ENCODE measurements around the gene PDE4C. TPM values are rescaled to one million over a fixed set of nuclear protein-coding genes. Genes with fewer than 3 reads are reported as not detected.

Gene PDE4C
- total RNA-seq, 4 donors from 2014 or later = 0.12 to 1.5 (median 0.63) TPM; not detected in 1

GRCh38 chr19:18192673-18193387 lies 33.4 kb downstream of the PDE4C start, which contains the start of gene MPV17L2:
MPV17L2 (plus strand) TSS chr19:18193218; CDS start chr19:18193282, 64 bp downstream.
- TF ChIP-seq CTCF (IDR thresholded peaks at IDR 0.05) = no peak
- peak; percentile 97 for DNase-seq (ENCODE audit: low spot score)
- ATAC-seq (ENCODE audit: low FRiP score) = peak; percentile 97

GRCh38 chr19:18191640-18192062 lies 34.6 kb downstream of the PDE4C start:
- DNase-seq (ENCODE audit: low spot score) (no peak), ATAC-seq (ENCODE audit: low FRiP score) (no peak)
- TF ChIP-seq CTCF (IDR thresholded peaks at IDR 0.05) = no peak

GRCh38 chr19:18190278-18190677 lies 36.0 kb downstream of the PDE4C start:
- ATAC-seq (ENCODE audit: low FRiP score) = no peak
- TF ChIP-seq CTCF (IDR thresholded peaks at IDR 0.05) = no peak
- DNase-seq (ENCODE audit: low spot score) = no peak

- ATAC-seq (ENCODE audit: low FRiP score) (no peak), DNase-seq (ENCODE audit: low spot score) (no peak)
- TF ChIP-seq CTCF (IDR thresholded peaks at IDR 0.05) = no peak
Observed at GRCh38 chr19:18185538-18185937, 40.7 kb downstream of the PDE4C start.

GRCh38 chr19:18183529-18183928 lies 42.7 kb downstream of the PDE4C start:
- TF ChIP-seq CTCF (IDR thresholded peaks at IDR 0.05) = no peak
- no peak for ATAC-seq (ENCODE audit: low FRiP score)
- DNase-seq (ENCODE audit: low spot score) = no peak

- no peak for TF ChIP-seq CTCF (IDR thresholded peaks at IDR 0.05)
- DNase-seq (ENCODE audit: low spot score) = no peak
- no peak for ATAC-seq (ENCODE audit: low FRiP score)
Observed at GRCh38 chr19:18179957-18180356, 46.3 kb downstream of the PDE4C start.

Measured in omental fat pad (tissue), 4 donors.